HG02852 (cell line): ENCODE results near the gene MAP1B.

Source experiments
- ATAC-seq: cut with Tn5 transposase; IDR thresholded peaks from one replicate; pipeline ENCODE4 v1.9.1; 2021; ENCODE audit warnings: mild to moderate bottlenecking, moderate library complexity; ENCODE audit not compliant: unreplicated experiment

Gene MAP1B

GRCh38 chr5:72130351-72130761, 23.1 kb downstream of the MAP1B start:
- no peak for ATAC-seq

GRCh38 chr5:72133212-72133990, 26.1 kb downstream of the MAP1B start:
- ATAC-seq: no peak

GRCh38 chr5:72134226-72134899, 27.1 kb downstream of the MAP1B start:
- no peak for ATAC-seq

GRCh38 chr5:72137826-72138409, 30.6 kb downstream of the MAP1B start:
- ATAC-seq: no peak

GRCh38 chr5:72138943-72139521, 31.8 kb downstream of the MAP1B start:
- peak; percentile 91 for ATAC-seq

- no peak for ATAC-seq
Measured at GRCh38 chr5:72140711-72141110, 33.4 kb downstream of the MAP1B start.

GRCh38 chr5:72141440-72142355, 34.4 kb downstream of the MAP1B start:
- no peak for ATAC-seq

- no peak for ATAC-seq
Measured at GRCh38 chr5:72144762-72145161, 37.5 kb downstream of the MAP1B start.

- no peak for ATAC-seq
Measured at GRCh38 chr5:72145348-72145747, 38.1 kb downstream of the MAP1B start.

- ATAC-seq: no peak
Measured at GRCh38 chr5:72146056-72146455, 38.8 kb downstream of the MAP1B start.

- no peak for ATAC-seq
Measured at GRCh38 chr5:72147569-72147968, 40.3 kb downstream of the MAP1B start.

GRCh38 chr5:72149742-72150141, 42.5 kb downstream of the MAP1B start:
- no peak for ATAC-seq

- ATAC-seq: no peak
Measured at GRCh38 chr5:72151169-72151568, 43.9 kb downstream of the MAP1B start.

GRCh38 chr5:72151646-72152045, 44.4 kb downstream of the MAP1B start:
- ATAC-seq: no peak

- no peak for ATAC-seq
Measured at GRCh38 chr5:72152545-72152944, 45.3 kb downstream of the MAP1B start.

GRCh38 chr5:72153551-72153950, 46.3 kb downstream of the MAP1B start:
- ATAC-seq: no peak

GRCh38 chr5:72154076-72154756, 46.9 kb downstream of the MAP1B start:
- no peak for ATAC-seq

- ATAC-seq: no peak
Measured at GRCh38 chr5:72156946-72157624, 49.8 kb downstream of the MAP1B start.

GRCh38 chr5:72157625-72157962, 50.3 kb downstream of the MAP1B start:
- no peak for ATAC-seq

- no peak for ATAC-seq
Measured at GRCh38 chr5:72159501-72159911, 52.2 kb downstream of the MAP1B start.
